ENCODE results near the gene PXT1.
"Not testable (repeated sequence)": the region's sequence is repeated elsewhere in the genome, so short reads cannot be mapped to it uniquely, and the experiment has no call there.

PXT1 gene

DNA sequence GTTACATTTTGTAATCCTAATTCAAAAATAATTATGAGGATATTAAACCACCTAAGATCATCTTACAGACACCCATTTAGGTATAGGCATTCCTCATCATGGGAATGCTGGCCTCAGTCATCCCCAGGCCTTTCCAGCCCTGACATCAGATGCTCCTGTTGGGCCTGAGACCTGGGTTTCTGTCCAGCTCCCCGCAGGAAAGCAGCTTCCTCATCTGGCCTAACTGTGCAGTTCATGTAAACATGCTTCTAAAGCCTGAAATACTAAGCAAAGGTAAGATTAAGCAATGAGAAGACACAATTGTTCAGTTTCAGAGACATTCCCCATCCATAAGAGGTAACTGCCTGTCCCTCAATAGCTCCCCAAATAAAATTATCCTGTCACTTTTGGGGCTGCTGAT, 74.2 kb downstream of the PXT1 start:
- no peak for DNase-seq

DNA sequence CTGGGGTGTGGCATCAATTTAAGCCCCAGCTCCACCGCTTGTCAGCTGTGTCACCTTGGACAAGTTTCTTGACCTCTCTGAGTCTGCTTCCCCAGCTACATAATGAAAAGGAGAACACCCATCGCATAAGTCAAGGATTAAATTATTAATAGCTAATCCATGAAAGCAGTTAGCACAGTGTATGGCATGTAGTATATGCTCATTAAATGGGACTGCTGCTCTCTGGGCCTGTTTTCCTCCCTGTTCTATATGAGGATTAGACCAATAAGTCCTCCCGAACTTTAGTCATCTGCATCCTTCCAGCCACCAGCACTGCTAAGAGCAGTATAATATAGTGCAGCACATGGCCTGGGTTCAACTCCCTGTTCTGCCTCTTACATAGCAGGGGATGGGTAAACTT, 74.9 kb downstream of the PXT1 start:
- DNase-seq = no peak

DNA sequence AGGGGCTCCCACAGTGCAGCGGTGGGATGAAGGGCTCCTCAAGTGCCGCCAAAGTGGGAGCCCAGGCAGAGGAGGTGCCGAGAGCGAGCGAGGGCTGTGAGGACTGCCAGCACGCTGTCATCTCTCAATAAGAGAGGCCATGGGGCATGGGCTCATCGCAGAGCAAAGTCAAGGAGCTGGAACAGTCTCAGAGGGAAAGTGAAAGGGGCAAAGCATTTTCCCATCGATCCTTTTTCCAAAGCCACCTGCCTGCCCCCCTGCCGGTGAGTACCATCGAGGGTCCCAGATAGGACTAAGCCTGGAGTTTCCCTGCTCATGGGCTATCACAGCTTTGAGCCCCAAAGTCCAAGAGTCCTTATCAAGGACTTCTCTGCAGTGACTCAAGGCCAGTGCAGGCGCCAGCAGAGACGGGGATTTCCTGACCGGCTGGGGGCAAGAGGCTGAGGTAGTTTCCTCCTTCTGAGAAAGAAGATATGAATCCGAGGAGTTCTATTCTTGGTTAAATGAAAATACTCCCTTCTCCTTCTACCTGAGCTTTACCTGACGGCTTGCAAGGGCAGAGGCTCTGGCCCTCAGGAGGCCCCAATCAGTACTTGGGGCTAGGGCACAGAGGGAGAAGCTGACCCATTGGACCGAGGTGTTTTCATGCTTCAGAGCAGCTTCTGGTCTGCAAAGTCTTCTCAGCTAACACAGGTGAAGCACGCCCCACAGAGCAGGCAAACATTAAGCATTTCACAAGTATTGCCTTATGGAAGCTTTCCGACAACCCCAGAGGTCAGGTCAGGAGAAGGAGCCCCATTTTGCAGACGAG, 77.8 kb downstream of the PXT1 start:
- DNase-seq = no peak

DNA sequence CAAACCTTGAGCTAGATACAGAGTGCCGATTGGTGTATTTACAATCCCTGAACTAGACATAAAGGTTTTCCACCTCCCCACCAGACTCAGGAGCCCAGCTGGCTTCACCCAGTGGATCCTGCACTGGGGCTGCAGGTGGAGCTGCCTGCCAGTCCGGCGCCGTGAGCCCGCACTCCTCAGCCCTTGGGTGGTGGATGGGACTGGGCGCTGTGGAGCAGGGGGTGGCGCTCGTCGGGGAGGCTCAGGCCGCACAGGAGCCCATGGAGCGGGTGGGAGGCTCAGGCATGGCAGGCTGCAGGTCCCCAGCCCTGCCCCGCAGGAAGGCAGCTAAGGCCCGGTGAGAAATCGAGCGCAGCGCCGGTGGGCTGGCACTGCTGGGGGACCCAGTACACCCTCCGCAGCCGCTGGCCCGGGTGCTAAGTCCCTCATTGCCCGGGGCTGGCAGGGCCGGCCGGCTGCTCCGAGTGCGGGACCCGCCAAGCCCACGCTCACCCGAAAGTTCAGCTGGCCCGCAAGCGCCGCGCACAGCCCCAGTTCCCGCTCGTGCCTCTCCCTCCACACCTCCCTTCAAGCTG, 78.5 kb downstream of the PXT1 start:
- not testable (repeated sequence) for DNase-seq

DNA sequence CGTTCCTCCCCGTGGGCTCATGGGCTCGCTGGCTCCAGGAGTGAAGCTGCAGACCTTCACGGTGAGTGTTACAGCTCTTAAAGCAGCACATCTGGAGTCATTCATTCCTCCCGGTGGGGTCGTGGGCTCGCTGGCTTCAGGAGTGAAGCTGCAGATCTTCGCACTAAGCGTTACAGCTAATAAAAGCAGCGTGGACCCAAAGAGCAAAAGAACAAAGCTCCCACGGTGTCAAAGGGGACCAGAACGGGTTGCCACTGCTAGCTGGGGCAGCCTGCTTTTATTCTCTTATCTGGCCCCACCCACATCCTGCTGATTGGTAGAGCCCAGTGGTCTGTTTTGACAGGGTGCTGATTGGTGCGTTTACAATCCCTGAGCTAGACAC, 79.3 kb downstream of the PXT1 start:
- not testable (repeated sequence) for DNase-seq

DNA sequence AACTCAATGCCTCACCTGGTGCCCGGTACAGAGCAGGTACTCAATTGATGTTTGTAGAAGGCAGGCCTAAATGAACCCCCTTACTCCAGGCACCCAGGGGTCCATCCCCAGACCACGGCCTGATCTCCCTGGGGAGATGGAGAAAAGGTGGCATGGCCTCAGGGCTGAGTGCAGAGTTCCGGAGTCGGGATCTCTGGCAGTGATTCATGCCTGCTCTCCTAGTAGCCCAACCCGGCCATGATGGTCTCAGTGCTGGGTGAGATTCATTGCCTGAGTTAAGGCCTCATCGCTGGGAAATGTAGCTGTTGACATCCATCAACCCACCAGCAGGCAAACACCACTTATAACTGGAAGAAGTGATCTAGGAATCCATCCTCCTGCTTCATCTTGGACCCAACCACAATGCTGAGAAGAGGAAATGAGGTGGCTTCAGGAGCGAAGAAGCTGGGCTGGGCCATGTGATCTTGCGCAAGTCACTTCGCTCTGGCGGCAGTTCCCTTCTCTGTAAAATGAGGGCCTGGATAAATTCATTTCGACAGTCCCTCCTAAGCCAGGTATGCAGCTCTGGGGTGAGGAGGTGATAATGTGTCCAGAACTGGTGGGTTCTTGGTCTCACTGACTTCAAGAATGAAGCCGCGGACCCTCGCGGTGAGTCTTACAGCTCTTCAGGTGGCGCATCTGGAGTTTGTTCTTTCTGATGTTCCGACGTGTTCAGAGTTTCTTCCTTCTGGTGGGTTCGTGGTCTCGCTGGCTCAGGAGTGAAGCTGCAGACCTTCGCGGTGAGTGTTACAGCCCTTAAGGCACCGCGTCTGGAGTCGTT, 79.9 kb downstream of the PXT1 start:
- DNase-seq = no peak

DNA sequence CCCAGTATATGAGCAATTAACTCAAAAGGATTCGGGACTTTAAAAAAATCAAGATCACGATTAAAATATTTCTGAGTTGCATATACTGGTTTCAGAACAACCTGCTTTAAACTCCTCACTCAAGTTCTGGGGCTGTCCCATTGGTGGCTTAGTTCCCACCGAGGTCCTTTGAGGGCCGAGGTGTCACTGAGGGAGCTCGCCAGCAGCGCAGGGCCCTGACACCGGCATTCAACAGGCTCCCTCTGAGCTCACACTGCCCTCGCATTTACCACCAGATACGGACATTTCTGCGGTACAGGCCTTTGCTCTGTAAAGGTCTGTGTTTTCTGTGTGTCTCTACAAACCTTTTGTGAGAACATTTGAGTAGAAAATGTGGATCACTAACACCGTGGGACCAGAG, 81.6 kb downstream of the PXT1 start:
- no peak for DNase-seq

DNA sequence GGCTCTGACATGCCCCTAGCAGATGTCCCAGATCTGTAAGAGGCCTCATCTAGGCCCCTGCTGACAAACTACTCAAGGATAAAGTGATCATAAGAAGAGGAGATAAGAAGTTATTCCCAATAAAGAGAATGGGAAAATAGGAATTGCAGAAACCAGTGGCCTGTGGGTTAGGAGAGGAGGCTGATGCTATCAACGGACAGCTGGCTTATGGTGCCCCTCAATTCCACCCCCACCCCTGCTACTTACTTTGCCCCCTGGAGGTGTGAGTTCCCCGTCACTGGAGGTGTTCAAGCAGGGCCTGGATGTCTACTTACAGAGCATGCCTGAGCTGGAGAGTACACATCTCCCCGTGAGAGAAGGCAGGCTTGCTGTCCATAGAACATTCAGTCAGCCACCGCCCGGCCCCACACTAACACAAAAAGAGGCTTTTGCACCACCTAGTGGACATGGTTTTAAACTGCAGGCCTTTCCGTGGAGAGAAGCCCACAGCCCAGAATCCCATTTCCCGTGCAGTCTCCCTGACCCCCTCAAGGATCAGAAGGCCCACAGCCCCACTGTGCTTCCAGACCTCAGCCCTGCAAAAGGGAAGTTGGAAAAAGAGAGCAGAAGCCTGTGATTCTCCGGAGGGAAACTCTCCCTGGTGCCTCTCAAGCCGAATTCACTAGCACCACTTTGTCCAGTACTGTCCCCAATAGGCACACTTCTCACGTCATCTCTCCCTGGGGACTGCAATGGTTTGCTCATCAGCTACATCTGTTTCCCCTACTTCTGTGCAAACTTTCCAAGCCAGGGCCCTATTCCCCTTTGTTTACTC, 82.2 kb downstream of the PXT1 start:
- peak; percentile 26 to 49 (median 39) for DNase-seq

DNA sequence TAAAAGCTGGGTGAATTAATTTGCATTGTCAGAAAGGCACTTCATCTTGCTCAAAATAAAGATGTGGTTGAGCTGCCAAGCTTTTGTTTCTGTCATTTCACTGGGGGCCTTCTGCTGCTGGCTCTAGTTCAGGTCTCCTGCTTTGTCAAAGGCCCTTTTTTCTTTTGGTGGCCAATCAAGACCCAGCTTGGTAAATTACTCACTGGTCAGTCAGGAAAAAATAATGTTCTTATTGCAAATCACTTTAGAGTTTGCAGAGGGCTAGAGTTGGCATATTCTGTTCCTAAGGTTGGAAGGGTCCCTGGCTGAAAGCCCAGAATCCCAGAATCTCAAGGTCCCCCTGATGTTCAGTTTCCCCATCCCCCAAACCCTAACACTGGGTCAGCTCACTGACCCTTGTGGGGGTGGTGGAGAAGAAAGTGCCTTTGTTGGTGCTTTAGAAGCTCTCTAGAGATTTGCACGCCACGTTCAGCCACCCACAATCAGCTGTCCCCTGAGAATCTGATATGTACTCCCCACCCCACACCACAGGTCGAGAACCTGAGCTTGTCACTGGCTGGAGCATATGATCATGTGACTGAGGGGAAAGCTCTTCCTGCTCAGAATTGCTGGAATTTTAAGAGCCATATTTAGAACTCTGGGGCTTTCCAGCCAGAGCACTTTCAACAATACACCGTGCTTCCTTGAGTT, 84.3 kb downstream of the PXT1 start:
- no peak for DNase-seq

DNA sequence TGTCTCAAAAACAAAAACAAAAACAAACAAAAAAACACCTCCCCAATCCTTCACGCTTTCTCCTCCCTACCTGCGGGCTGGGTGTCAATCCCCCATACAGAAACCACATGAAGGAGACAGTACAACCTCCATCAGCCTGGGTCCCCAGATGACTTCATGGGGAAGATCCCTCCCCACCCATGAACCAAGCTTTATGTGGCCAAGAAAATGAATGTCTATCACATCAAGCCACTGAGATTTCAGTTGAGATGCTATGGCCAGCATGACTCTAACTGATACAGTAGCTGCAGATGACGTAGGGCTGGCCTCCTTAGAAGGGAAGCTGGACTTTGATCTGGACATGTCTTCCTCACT, 84.8 kb downstream of the PXT1 start:
- no peak for DNase-seq

DNA sequence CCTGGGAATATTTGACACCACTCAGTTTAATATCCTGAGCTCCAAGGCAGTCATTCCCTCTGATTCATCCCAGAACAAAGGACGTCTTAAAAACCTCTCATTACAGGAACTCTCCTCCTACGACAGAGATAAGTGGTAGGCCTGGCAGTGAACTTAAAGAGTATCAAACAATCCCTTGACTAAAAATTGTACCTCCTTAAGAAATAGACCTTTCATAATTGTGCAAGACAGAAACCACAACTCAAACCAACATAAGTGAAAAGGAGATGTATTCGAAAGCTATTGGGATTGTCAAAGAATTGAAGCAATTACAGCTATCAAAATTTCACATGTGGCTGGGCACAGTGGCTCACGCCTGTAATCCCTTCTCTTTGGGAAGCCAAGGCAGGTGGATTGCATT, 86.8 kb downstream of the PXT1 start:
- no peak for DNase-seq

DNA sequence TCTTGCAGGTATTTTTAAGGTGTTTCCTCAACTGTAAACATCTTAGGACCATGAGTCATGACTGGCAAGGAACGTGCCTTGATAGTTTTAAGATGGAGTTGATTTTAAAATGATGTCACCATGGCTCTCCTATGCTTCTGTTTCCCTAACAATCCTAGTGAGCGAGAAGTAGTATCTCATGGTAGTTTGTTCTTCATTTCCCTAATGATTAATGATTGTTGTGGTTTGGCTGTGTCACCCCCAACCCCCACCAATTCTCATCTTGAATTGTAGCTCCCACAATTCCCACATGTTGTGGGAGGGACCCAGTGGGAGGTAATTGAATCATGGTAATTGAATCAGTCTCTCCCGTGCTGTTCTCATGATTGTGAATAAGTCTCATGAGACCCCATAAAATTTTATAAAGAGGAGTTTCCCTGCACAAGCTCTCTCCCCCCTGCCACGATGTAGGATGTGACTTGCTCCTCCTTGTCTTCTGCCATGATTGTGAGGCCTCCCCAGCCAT, 89.2 kb downstream of the PXT1 start:
- no peak for DNase-seq

DNA sequence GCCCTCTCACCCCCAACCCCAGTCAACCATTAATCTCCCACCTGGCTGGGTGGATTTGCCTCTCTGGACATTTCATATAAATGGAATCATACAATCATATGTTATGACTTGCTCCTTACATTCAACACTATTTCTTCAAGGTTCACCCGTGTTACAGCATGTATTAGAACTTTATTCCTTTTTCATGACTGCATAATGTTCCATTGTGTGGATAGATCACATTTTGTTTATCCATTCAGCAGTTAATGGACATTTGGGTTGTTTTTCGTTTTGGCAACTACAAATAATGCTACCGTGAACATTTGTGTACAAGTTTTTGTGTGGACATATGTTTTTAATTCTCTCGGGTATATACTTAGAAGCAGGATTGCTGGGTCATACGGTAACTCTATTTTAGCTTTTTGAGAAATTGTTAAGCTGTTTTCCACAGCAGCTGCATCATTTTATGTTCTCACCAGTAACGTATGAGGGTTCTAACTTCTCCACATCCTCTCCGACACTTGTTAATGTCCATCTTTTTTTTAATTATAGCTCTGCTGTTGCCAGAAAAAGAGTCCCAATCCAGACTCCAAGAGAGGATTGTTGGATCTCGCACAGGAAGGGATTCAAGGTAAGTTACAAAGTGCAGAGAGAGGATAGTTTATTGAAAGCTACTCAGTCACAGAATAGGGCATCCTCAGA, 90.0 kb downstream of the PXT1 start:
- DNase-seq = no peak

DNA sequence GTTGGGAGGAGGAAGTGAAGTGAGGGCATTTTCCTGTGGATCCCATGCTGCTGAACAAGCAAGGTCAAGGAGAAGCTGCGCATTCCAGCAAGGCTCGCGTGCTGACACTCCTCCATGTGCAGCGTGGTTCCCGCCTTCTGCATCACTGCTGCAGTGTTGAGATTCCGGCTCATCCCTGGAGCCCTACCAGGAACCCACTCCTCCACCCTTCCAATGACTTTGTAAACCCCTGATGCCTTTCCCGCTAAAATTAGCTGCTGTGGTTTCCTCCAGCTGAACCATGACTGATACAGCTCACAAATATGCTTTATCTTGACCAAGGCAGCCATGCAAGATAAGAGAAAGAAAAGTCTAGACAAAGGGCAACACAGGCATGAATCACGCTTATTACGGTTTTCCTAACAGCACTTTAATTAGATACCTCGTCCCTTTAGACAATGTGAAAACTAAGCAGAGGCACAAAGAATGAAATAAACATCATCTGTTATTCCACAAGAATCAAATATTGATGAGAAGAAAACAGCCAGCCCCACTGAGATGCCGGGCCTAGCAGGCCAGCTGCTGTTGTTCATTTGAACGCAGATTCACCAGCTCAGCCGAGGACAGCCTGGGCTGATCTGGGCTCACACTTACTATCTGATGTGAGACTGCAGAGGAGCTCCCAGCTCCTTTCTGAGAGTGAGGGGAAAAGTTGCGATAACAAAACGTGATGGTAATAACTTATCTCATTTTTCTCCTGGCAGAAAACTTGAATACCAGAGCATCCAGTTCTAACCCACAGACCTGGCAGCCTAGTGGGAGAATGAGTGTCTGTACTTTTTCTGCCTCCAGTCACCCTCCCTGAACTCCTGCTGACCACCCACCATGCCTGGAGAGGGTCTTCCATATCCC, 91.7 kb downstream of the PXT1 start:
- DNase-seq = no peak

DNA sequence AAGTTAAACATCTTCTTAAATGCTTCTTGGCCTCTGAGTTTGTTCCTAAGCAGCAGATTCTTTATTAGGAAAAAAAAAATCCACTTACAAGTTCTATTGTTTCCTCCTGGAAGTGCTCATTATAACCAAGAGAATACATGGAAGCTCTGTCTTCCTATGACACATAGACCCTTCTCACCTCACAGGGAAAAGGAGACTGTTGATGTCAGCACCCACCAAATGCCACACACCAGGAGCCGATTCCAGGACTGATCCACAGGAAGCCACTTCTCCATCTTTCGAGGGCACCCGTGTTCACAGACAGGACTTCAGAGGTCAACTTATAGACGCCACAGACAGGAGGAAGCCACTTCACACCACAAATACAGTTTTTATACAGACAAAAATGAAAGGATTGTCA, 92.6 kb downstream of the PXT1 start:
- no peak for DNase-seq

DNA sequence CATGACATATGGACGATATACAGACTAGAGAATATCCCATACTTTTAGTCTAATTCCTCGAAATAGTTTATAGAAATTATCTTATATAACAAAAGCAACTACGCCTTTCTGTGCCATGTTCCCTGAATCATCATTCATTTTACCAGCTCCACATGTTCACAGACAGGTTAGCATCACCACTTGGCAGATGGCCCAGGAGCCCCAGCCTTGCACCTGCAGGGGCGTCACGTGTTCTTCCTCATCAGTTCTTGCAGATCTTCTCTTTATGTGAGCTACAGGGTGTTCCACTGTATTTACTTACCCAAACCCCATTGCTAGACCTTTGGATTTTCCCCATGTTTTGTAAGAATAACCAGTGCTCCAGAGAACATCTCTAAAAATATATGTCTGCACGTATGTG, 93.4 kb downstream of the PXT1 start:
- DNase-seq = no peak

DNA sequence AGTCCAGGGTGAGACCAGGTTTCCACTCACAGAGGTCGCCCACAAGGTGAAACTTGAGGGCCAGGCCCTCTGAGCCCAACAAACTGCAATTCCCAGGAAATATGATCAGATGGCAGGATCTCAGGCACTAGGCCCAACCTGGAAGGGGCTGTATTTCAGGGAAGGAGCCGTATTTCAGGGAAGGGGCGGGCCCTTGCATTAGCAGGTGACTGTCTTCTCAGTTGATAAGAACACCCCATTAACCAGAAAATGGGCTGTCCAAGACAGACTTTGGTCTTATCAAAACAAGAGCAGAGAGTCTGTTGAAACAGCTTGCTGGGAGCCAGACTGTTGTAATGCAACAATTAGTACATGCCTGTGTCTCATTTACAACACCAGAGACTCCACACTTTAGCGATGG, 95.0 kb downstream of the PXT1 start:
- no peak for DNase-seq

DNA sequence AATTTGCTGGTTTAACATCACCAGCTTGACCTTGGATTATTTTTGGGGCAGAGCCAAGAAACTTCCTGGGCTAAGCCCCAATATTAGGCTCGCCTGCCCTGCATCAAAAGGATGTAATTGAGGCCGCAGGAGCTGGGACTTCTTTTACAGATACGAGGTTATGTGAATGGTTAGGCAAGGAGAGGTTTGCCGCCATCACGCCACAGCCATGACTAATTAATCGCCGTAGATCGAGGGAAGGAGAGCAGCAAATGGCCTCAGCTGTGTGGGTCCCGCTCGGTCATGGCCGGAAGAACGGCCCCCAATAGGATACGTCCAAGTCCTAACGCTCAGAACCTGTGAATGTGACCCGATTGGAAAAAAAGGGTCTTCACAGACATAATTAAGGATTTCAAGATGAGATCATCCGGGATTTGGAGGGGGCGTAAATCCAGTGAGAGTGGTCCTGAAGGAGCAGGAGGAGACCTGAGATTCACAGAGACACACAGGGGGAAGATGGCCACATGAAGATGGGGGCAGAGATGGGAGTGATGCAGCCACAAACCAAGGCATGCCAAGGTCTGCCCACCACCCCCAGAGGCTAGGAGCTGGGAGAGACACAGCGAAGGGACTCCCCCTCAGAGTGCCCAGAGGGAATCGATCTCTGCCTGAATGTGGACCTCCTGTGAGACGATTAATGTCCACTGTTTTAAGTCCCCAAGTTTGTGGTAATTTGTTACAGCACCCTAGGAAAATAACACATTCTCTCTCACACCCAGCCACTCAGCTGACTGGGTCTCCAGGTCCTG, 96.0 kb downstream of the PXT1 start:
- DNase-seq = no peak

DNA sequence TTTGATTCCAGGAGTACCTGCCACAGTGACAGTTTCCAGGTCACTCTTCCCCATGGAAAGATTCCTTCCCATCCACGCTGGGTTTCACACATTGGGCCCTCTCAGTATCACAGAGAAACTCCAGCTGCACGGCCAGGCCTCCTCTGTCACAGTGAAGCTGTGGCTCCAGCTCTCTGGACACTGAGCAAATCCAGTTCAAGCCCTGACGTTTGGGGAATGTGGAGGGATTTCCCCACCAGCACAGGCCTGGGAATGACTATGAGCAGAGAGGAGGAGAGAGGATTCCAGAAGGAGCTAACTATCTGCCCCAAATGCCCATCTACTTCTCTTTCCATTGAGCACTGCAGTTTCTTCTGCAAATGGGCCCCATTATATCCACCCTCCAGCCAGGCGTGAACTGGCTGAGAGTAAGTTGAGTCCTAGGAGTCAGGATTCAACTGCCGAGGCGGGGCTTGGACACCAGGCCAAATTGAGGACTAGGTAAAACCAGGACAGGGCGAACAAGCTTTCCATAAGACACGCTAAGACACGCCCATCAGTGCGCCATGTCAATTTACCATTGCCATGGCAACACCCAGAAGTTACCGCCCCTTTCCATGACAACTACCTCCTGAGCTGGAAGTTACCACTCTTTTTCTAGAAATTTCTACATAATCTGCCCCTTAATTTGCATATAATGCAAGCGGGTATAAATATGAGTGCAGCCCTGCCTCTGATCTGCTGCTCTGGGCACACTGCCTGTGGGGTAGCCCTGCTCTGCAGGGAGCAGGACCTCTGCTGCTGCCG, 96.8 kb downstream of the PXT1 start:
- DNase-seq = no peak
